OCI-LY7 (cell line): Measurements from ENCODE around the gene GALNT14. TPM values are rescaled to one million over a fixed set of nuclear protein-coding genes. Genes with fewer than 3 reads are reported as not detected.

Source experiments
- BruUV-seq: library from RNA; stranded (reverse); fragments of 400-500 nt; replicated peaks from 2 replicates; lab custom pipeline; 2021; lab: Mats Ljungman, UMichigan
- CTCF ChIA-PET: fragments of 300-600 bp; sonication (Branson Sonifier 250); formaldehyde crosslinking; loops from one replicate; lab custom pipeline; 2022; ENCODE audit warnings: antibody characterized with exemption; ENCODE audit not compliant: unreplicated experiment; lab: Charles Lee
- POLR2A ChIA-PET: fragments of 300-600 bp; sonication (Branson Sonifier 250); formaldehyde crosslinking; loops from one replicate; lab custom pipeline; 2022; ENCODE audit warnings: antibody characterized with exemption; lab: Charles Lee
- DNase-seq: peaks from one replicate; pipeline ENCODE4 v3.0.0-alpha.2; 2015; ENCODE audit warnings: low spot score
- H2AFZ ChIP-seq: fragments of 200-600 bp; sonication (generic), shearing (Covaris generic); 2 replicates; pipeline ENCODE4 v1.6.1; 2014; ENCODE audit warnings: mild to moderate bottlenecking, antibody characterized with exemption, low read length, moderate library complexity
- H3K27ac ChIP-seq: fragments of 200-600 bp; sonication (generic); 2 replicates; pipeline ENCODE4 v1.5.1; 2014; ENCODE audit warnings: mixed run types, low read depth, mild to moderate bottlenecking, moderate library complexity, low read length, inconsistent platforms; ENCODE audit not compliant: poor library complexity, severe bottlenecking
- H3K36me3 ChIP-seq: fragments of 200-600 bp; sonication (generic); 2 replicates; pipeline ENCODE4 v1.6.1; 2014; ENCODE audit warnings: mild to moderate bottlenecking, antibody characterized with exemption, low read length, moderate library complexity, mixed read lengths; ENCODE audit not compliant: insufficient read depth
- H3K4me1 ChIP-seq: fragments of 200-600 bp; sonication (generic); 2 replicates; pipeline ENCODE4 v1.5.1; 2014; ENCODE audit warnings: mild to moderate bottlenecking, low read length; ENCODE audit not compliant: insufficient read depth, poor library complexity, severe bottlenecking
- H3K4me2 ChIP-seq: fragments of 200-600 bp; sonication (generic); 2 replicates; pipeline ENCODE4 v1.6.1; 2014; ENCODE audit warnings: mild to moderate bottlenecking, low read length
- H3K4me3 ChIP-seq: fragments of 200-600 bp; sonication (generic); 2 replicates; pipeline ENCODE4 v1.5.1; 2014; ENCODE audit warnings: mild to moderate bottlenecking, low read depth, low read length; ENCODE audit not compliant: poor library complexity, severe bottlenecking
- H3K79me2 ChIP-seq: fragments of 200-600 bp; sonication (generic); 2 replicates; pipeline ENCODE4 v1.6.1; 2016; ENCODE audit warnings: low read depth, mild to moderate bottlenecking, low read length, moderate library complexity, mixed read lengths; ENCODE audit not compliant: insufficient read depth
- H3K9me2 ChIP-seq: fragments of 200-600 bp; sonication (generic); 2 replicates; pipeline ENCODE4 v1.6.1; 2016; ENCODE audit warnings: mild to moderate bottlenecking, low read length, mixed read lengths; ENCODE audit not compliant: insufficient read depth
- H3K9me3 ChIP-seq: fragments of 200-600 bp; sonication (generic); 2 replicates; pipeline ENCODE4 v1.6.1; 2014; ENCODE audit warnings: mild to moderate bottlenecking, mixed run types, low read length, mixed read lengths
- H4K20me1 ChIP-seq: fragments of 200-600 bp; sonication (generic); 2 replicates; pipeline ENCODE4 v1.6.1; 2014; ENCODE audit warnings: mild to moderate bottlenecking, antibody characterized with exemption, low read length, moderate library complexity, mixed read lengths; ENCODE audit not compliant: insufficient read depth
- EZH2phosphoT487 ChIP-seq: fragments of 200-600 bp; sonication (generic); IDR thresholded peaks from 2 replicates; pipeline ENCODE4 v1.6.1; 2018; ENCODE audit warnings: low read depth, borderline replicate concordance, mild to moderate bottlenecking, mixed run types, antibody characterized with exemption, low read length, moderate library complexity, mixed read lengths
- intact Hi-C: fragments of 100-400 bp; cut with micrococcal nuclease; formaldehyde crosslinking; loops from one replicate; pipeline ENCODE4 v1.10.0; 2022; ENCODE audit not compliant: unreplicated experiment
- total RNA-seq, 2 experiments: library from RNA; depleted of rRNA in 1 of 2; stranded (reverse); fragments of >200 nt in 1 of 2; shearing (Covaris generic) in 1 of 2; gene quantifications; 2 replicates each; pipeline ENCODE4 v1.2.3, GENCODE V29; 2014 to 2022
- TF ChIP-seq, protein P1 (sequence below): fragments of 200-600 bp; sonication (generic); conservative IDR thresholded peaks from 2 replicates; pipeline ENCODE4 v1.5.1; 2014; ENCODE audit warnings: mild to moderate bottlenecking, antibody characterized with exemption, low read length, moderate library complexity, mixed read lengths

GALNT14 gene
- total RNA-seq, 2 experiments from 2014 or later = 14.8 to 25.6 TPM

- intact Hi-C loops = no loop called here
- POLR2A ChIA-PET = no interaction called here
These were observed 143.8 kb downstream of the GALNT14 start for GRCh38 chr2:30994227-30995056.

GRCh38 chr2:30992781-30993180, 145.5 kb downstream of the GALNT14 start:
- Histone ChIP-seq H3K9me2 (no peaks in the 10 kb centered on the region), H3K27ac (no peak overlapping the region), H4K20me1 (no peaks in the 10 kb centered on the region), H3K4me2 (no peak overlapping the region), H3K9me3 (no peaks in the 10 kb centered on the region), H3K4me1 (no peaks in the 10 kb centered on the region), H2AFZ (no peak overlapping the region), H3K4me3 (no peak overlapping the region), H3K79me2 (no peaks in the 10 kb centered on the region), H3K36me3 (no peaks in the 10 kb centered on the region)
- no peak for DNase-seq
- CTCF ChIA-PET = no interaction called here
- BruUV-seq = no TSS peak
- TF ChIP-seq, protein P1, sequence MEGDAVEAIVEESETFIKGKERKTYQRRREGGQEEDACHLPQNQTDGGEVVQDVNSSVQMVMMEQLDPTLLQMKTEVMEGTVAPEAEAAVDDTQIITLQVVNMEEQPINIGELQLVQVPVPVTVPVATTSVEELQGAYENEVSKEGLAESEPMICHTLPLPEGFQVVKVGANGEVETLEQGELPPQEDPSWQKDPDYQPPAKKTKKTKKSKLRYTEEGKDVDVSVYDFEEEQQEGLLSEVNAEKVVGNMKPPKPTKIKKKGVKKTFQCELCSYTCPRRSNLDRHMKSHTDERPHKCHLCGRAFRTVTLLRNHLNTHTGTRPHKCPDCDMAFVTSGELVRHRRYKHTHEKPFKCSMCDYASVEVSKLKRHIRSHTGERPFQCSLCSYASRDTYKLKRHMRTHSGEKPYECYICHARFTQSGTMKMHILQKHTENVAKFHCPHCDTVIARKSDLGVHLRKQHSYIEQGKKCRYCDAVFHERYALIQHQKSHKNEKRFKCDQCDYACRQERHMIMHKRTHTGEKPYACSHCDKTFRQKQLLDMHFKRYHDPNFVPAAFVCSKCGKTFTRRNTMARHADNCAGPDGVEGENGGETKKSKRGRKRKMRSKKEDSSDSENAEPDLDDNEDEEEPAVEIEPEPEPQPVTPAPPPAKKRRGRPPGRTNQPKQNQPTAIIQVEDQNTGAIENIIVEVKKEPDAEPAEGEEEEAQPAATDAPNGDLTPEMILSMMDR = no peak
- no peak for TF ChIP-seq EZH2phosphoT487
- intact Hi-C loops = no loop called here
- POLR2A ChIA-PET = no interaction called here

More at GRCh38 chr2:30994227-30995056, 143.8 kb downstream of the GALNT14 start:
- H3K27ac ChIP-seq = no peak overlapping the region
- no peaks in the 10 kb centered on the region for H3K9me2 ChIP-seq
- no peaks in the 10 kb centered on the region for H3K4me1 ChIP-seq
- H3K36me3 ChIP-seq = no peaks in the 10 kb centered on the region
- no peak for DNase-seq
- H3K9me3 ChIP-seq = no peaks in the 10 kb centered on the region
- H3K4me2 ChIP-seq = no peak overlapping the region
- no peaks in the 10 kb centered on the region for H3K79me2 ChIP-seq
- H2AFZ ChIP-seq = no peak overlapping the region
- no peak overlapping the region for H3K4me3 ChIP-seq
- BruUV-seq = no TSS peak
- TF ChIP-seq, protein P1 = no peak
- TF ChIP-seq EZH2phosphoT487 = no peak
- H4K20me1 ChIP-seq = no peaks in the 10 kb centered on the region
- CTCF ChIA-PET = no interaction called here

DNA sequence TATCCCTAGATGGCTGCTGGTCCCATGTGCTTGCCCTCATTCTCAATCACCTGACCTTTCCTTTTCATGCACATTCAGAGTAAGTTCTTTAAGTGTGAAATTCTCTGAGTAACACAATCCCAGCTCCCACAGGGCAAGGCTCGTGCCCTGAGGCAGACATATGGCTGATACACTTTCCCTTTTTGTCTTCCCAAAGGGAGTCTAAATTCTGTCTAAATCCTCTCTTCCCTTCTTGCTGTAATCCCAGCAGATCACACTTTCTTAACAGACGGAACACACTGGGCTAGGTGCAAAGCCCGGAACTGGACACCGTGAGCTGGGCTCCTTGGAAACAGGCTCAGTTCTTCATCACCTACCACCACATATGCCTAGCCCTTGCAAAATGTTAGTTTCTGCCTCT, 147.6 kb downstream of the GALNT14 start:
- Histone ChIP-seq H3K4me2 (no peak overlapping the region), H3K4me3 (no peak overlapping the region), H3K9me3 (no peaks in the 10 kb centered on the region), H3K27ac (no peak overlapping the region), H2AFZ (no peak overlapping the region), H4K20me1 (no peaks in the 10 kb centered on the region), H3K9me2 (no peaks in the 10 kb centered on the region), H3K4me1 (no peaks in the 10 kb centered on the region), H3K36me3 (no peaks in the 10 kb centered on the region), H3K79me2 (no peaks in the 10 kb centered on the region)
- ChIA-PET POLR2A (no interaction called here), CTCF (no interaction called here)
- TF ChIP-seq, protein P1 = no peak
- no peak for TF ChIP-seq EZH2phosphoT487
- BruUV-seq = no TSS peak
- DNase-seq = no peak
- intact Hi-C loops = no loop called here
